GM18519 (cell line): ENCODE data around the gene NBPF4.
A peak's percentile ranks its signal among the peaks of the same experiment; 100 is the strongest.
"Not testable (repeated sequence)": the region's sequence is repeated elsewhere in the genome, so short reads cannot be mapped to it uniquely, and the experiment has no call there.

Experiments used
- ATAC-seq: cut with Tn5 transposase; IDR thresholded peaks from one replicate; pipeline ENCODE4 v1.9.1; 2021; ENCODE audit warnings: mild to moderate bottlenecking, moderate library complexity; ENCODE audit not compliant: unreplicated experiment, low FRiP score

Gene NBPF4

GRCh38 chr1:108243976-108244375 is at the start of gene NBPF4:
Gene NBPF4 (minus strand): TSS chr1:108244076. CDS start chr1:108243761, 315 bp downstream.
- ATAC-seq = not testable (repeated sequence)

- ATAC-seq = peak; percentile 69
Measured at GRCh38 chr1:108282528-108283257, 38.8 kb upstream of the NBPF4 start.

GRCh38 chr1:108272485-108273327 is 28.8 kb upstream of the NBPF4 start:
- ATAC-seq = peak; percentile 76

DNA sequence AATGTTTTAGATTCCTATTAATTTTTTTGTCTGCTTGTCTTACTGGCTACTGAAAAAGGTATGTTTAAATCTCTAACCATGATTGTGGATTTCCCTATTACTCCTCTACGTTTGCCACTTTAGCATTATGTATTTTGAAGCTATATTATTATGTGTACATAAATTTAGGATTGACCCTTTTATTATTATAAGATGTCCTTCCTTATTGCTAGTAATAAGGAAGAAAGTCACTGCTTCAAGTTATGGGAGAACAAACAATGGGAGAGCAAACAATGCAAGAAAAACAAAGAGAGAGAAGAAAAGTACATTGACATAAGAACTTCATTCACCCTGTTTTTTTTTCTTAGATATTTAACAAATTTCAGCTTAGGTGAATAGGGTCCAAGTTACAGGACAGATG is 23.2 kb upstream of the NBPF4 start:
- ATAC-seq = not testable (repeated sequence)

DNA sequence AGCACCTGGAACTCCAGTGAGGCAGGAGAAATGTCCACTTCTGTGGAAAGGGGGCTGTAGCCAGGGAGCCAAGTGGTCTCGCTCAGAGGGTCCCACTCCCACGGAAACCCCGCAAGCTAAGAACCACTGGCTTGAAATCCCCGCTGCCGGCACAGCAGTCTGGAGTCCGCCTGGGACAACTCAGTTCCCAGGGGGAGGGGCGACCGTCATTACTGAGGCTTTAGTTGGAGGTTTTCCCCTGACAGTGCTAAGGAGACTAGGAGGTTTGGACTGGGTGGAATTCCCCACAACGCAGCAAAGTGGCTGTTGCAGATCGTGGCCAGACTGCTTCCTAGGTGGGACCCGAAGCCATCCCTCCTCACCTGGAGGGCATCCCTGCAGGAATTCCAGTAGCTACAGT is 18.1 kb upstream of the NBPF4 start:
- not testable (repeated sequence) for ATAC-seq

GRCh38 chr1:108261519-108261918 is 17.6 kb upstream of the NBPF4 start:
- not testable (repeated sequence) for ATAC-seq

GRCh38 chr1:108260578-108261259 is 16.8 kb upstream of the NBPF4 start:
- ATAC-seq = not testable (repeated sequence)

- ATAC-seq = peak; percentile 93
Measured at GRCh38 chr1:108255426-108255825, 11.6 kb upstream of the NBPF4 start.

GRCh38 chr1:108239426-108239825 is 4.5 kb downstream of the NBPF4 start:
- not testable (repeated sequence) for ATAC-seq

- not testable (repeated sequence) for ATAC-seq
Measured at GRCh38 chr1:108235308-108235707, 8.6 kb downstream of the NBPF4 start.

DNA sequence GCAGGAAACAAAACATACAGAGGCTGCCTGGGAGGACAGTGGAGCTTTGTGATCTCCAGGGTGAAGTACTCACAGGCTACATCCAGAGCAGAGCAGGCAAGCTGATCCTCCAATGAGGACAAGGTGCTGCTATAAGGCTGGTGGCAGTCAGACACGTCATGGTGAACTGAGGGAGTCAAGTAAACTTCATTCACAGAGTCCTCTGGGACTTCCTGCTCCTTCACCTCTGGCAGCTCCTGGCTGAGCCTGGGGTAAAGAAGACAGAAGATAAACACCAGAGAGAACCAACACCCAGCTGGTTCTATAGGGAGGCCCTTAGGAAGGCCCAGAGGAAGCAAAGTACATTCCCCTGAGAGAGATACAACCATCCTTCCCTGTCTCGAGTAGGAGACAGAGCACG is 11.7 kb downstream of the NBPF4 start:
- not testable (repeated sequence) for ATAC-seq

DNA sequence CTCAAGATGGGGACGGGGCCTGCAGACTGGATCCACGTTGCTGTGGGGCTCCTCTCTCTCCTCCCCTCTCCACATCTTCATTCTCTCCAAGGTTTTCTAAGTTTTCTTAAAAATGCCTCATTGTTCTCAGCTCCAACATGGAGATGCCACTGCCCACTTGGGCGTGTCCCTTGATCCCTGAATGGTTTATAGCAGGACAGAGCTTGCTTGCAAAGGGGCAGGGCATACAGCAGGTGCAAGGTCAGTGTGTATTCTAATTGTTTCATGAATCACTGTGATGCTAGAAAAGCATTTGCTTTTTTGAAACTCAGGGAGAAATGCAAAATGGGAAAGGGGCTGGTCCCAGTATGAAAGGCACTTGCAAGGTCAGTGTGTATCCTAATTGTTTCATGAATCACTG is 13.9 kb downstream of the NBPF4 start:
- not testable (repeated sequence) for ATAC-seq

GRCh38 chr1:108227772-108228171 is 16.1 kb downstream of the NBPF4 start:
- not testable (repeated sequence) for ATAC-seq

DNA sequence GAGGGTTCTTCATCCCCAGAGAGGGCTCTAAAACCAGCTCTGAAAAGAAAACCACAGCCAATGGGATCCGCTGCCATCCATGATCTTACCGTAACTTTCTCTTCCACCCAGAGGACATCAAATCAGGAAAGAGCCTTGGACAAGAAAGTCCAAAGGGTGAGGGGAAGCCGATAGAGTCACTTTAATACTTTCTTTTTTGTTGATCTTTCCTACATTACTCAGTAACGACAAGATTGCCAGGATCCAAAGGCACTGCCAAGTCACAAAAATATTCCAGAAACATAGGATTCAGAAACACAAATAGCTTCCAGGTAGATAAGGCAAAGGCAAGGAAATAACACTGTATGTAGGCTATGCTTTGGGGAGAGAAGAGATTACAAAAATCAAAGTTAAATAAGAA is 17.0 kb downstream of the NBPF4 start:
- not testable (repeated sequence) for ATAC-seq

GRCh38 chr1:108223226-108223625 is 20.6 kb downstream of the NBPF4 start:
- ATAC-seq = not testable (repeated sequence)

DNA sequence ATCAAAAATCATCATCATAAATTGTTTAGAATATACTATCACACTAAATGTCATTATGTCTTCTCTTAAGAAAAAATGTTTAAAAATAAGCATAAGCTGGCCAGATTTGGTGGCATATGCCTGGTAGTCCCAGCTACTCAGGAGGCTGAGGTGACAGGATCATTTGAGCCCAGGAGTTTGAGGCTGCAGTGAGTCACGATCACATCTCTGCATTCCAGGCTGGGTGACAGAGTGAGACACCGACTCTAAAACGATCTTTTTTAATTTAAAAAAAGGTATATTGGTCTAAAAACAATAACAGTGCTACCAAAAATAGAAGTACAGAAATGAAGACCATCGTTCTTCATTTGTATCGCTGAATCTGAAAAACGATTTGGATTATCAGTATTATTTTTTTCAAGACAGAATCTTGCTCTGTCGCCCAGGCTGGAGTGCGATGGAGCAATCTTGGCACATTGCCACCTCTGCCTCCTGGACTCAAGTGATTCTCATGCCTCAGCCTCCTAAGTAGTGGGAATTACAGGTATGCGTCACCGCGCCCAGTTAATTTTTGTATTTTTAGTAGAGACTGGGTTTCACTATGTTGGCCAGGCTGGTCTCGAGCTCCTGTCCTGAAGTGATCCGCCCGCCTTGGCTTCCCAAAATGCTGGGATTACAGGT is 26.2 kb downstream of the NBPF4 start:
- not testable (repeated sequence) for ATAC-seq

- not testable (repeated sequence) for ATAC-seq
Measured at GRCh38 chr1:108217007-108217406, 26.9 kb downstream of the NBPF4 start.

DNA sequence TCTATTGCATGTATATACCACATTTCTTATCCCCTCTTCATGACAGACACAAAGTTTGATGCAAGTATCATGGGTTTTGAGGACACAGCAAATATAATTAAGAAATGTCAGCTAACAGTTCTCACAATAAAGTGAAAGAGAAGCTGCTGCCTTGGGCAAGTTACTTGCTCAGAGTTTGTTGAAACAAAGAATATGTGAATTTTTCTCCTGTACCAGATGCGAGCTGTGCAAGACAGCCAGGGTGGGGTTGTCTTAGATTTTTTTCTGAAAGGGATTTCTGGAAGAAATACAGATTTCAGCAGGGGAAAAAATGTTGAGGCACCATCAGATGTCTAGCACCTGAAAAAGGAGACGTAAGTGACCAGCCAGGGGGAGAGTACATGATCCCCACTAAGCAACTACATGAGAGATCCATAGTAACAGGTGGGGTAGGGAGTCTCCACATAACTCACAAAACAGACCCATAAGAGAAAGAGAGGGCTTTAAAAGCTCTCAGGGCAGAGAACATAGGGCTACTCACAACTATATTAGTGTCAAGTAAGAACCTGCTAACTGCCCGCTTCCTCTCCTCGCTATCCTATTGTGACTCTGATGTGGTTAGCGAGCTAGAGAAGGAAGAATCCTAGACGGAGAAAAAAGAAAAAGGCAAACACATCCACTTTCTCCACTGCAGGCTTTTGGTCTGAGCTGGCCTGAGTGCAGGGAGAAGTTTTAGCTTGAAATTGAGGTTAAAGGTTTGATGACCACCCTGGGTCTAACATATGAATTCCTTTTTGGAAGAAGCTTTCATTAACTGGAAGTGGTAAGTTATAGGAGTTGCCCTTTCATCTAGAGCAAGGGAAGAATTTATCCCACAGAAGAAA is 27.6 kb downstream of the NBPF4 start:
- ATAC-seq = not testable (repeated sequence)
